Measurements from ENCODE around the gene ALDH16A1. TPM values are rescaled to one million over a fixed set of nuclear protein-coding genes. Genes with fewer than 3 reads are reported as not detected.

ALDH16A1 gene
- total and polyA plus RNA-seq, 10 of the 15 experiments (the other 5 are each of a cell fraction or from before 2014, with no cell fraction given): 1.7 to 49.3 (median 18.1) TPM

DNA sequence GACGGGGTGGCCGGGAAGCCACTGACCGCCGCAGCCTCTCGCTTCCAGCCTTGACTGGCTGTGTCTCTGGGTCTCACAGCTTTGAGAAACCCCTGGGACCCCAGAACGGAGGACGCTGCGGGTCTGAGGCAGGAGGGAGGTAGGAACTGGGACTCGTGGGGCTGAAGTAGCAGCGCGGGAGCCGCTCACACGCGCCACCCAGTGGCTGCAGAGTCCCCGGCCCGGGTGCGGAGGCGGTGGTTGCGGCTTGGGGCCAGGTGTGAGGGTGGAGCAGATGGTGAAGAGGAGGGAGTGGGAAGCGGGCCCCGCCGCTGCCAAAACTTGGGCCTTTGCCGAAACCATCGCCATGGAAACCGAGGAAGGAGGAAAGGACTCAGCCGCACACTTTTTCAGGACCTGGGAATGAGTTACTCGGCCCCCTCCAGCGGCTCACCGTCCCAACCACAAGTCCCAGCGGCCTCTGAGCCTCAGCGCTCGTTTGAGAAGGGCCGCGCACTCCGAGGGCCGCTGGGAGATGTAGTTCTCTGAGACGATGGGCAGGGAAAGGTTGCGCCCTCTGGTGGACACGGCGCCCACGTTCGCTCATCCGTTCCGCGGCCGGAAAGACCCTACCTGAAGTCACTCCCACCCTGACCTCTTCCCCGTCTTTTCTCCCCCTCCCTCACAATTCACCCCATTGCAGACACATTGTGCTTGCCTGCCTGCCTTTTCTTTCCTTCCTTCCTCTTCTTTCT, 9.5 kb upstream of the ALDH16A1 start (continued):
- peak in 1 of 2 experiments; percentile 25; a peak in 1 of 4 replicates for TF ChIP-seq SRF (IDR thresholded peaks at IDR 0.05; ENCODE audit: low read depth in 2 of 2, low read length in 2 of 2)
- TF ChIP-seq, protein P1, sequence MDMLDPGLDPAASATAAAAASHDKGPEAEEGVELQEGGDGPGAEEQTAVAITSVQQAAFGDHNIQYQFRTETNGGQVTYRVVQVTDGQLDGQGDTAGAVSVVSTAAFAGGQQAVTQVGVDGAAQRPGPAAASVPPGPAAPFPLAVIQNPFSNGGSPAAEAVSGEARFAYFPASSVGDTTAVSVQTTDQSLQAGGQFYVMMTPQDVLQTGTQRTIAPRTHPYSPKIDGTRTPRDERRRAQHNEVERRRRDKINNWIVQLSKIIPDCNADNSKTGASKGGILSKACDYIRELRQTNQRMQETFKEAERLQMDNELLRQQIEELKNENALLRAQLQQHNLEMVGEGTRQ (IDR thresholded peaks at IDR 0.05; ENCODE audit: borderline replicate concordance, low read depth, low read length): no peak
- TF ChIP-seq, protein P2, sequence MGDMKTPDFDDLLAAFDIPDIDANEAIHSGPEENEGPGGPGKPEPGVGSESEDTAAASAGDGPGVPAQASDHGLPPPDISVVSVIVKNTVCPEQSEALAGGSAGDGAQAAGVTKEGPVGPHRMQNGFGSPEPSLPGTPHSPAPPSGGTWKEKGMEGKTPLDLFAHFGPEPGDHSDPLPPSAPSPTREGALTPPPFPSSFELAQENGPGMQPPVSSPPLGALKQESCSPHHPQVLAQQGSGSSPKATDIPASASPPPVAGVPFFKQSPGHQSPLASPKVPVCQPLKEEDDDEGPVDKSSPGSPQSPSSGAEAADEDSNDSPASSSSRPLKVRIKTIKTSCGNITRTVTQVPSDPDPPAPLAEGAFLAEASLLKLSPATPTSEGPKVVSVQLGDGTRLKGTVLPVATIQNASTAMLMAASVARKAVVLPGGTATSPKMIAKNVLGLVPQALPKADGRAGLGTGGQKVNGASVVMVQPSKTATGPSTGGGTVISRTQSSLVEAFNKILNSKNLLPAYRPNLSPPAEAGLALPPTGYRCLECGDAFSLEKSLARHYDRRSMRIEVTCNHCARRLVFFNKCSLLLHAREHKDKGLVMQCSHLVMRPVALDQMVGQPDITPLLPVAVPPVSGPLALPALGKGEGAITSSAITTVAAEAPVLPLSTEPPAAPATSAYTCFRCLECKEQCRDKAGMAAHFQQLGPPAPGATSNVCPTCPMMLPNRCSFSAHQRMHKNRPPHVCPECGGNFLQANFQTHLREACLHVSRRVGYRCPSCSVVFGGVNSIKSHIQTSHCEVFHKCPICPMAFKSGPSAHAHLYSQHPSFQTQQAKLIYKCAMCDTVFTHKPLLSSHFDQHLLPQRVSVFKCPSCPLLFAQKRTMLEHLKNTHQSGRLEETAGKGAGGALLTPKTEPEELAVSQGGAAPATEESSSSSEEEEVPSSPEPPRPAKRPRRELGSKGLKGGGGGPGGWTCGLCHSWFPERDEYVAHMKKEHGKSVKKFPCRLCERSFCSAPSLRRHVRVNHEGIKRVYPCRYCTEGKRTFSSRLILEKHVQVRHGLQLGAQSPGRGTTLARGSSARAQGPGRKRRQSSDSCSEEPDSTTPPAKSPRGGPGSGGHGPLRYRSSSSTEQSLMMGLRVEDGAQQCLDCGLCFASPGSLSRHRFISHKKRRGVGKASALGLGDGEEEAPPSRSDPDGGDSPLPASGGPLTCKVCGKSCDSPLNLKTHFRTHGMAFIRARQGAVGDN (IDR thresholded peaks at IDR 0.05): no peak
- peak; percentile 83 for TF ChIP-seq RUNX3 (IDR thresholded peaks at IDR 0.05; ENCODE audit: low read length)
- peak; percentile 55 for TF ChIP-seq MEF2B (IDR thresholded peaks at IDR 0.05; ENCODE audit: partially characterized antibody, poor library complexity, severe bottlenecking)
- TF ChIP-seq, protein P3, sequence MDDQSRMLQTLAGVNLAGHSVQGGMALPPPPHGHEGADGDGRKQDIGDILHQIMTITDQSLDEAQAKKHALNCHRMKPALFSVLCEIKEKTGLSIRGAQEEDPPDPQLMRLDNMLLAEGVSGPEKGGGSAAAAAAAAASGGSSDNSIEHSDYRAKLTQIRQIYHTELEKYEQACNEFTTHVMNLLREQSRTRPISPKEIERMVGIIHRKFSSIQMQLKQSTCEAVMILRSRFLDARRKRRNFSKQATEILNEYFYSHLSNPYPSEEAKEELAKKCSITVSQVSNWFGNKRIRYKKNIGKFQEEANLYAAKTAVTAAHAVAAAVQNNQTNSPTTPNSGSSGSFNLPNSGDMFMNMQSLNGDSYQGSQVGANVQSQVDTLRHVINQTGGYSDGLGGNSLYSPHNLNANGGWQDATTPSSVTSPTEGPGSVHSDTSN (IDR thresholded peaks at IDR 0.05; ENCODE audit: insufficient replicate concordance, low read depth, low read length): no peak
- peak; percentile 94 for TF ChIP-seq DPF2 (IDR thresholded peaks at IDR 0.05)
- no peak for TF ChIP-seq NFYA (IDR thresholded peaks at IDR 0.05; ENCODE audit: borderline replicate concordance, low read depth, low read length)
- no peak for TF ChIP-seq NFYB (IDR thresholded peaks at IDR 0.05; ENCODE audit: insufficient read depth, low read depth, low read length)
- TF ChIP-seq EED (IDR thresholded peaks at IDR 0.05; ENCODE audit: low read depth): peak; percentile 29; the same call in 1 of the 2 replicates
- TF ChIP-seq, protein P4, sequence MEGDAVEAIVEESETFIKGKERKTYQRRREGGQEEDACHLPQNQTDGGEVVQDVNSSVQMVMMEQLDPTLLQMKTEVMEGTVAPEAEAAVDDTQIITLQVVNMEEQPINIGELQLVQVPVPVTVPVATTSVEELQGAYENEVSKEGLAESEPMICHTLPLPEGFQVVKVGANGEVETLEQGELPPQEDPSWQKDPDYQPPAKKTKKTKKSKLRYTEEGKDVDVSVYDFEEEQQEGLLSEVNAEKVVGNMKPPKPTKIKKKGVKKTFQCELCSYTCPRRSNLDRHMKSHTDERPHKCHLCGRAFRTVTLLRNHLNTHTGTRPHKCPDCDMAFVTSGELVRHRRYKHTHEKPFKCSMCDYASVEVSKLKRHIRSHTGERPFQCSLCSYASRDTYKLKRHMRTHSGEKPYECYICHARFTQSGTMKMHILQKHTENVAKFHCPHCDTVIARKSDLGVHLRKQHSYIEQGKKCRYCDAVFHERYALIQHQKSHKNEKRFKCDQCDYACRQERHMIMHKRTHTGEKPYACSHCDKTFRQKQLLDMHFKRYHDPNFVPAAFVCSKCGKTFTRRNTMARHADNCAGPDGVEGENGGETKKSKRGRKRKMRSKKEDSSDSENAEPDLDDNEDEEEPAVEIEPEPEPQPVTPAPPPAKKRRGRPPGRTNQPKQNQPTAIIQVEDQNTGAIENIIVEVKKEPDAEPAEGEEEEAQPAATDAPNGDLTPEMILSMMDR (IDR thresholded peaks at IDR 0.05 in 2 of 3, conservative IDR thresholded peaks at IDR 0.05 in 1 of 3; ENCODE audit: control insufficient read depth in 2 of 3, extremely low read depth in 1 of 3, insufficient read depth in 1 of 3, low read depth in 3 of 3, low read length in 3 of 3): peak; percentile 70 to 92 (median 90)
- TF ChIP-seq, protein P5, sequence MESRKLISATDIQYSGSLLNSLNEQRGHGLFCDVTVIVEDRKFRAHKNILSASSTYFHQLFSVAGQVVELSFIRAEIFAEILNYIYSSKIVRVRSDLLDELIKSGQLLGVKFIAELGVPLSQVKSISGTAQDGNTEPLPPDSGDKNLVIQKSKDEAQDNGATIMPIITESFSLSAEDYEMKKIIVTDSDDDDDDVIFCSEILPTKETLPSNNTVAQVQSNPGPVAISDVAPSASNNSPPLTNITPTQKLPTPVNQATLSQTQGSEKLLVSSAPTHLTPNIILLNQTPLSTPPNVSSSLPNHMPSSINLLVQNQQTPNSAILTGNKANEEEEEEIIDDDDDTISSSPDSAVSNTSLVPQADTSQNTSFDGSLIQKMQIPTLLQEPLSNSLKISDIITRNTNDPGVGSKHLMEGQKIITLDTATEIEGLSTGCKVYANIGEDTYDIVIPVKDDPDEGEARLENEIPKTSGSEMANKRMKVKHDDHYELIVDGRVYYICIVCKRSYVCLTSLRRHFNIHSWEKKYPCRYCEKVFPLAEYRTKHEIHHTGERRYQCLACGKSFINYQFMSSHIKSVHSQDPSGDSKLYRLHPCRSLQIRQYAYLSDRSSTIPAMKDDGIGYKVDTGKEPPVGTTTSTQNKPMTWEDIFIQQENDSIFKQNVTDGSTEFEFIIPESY (IDR thresholded peaks at IDR 0.05): peak; percentile 95
- TF ChIP-seq STAT3 (IDR thresholded peaks at IDR 0.05; ENCODE audit: low read depth, low read length): no peak
- TF ChIP-seq, protein P6, sequence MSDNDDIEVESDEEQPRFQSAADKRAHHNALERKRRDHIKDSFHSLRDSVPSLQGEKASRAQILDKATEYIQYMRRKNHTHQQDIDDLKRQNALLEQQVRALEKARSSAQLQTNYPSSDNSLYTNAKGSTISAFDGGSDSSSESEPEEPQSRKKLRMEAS (IDR thresholded peaks at IDR 0.05; ENCODE audit: low read depth, low read length): peak; percentile 39; the same call in 1 of the 2 replicates
- TF ChIP-seq RFX5 (IDR thresholded peaks at IDR 0.05; ENCODE audit: low read depth, low read length): no peak
- TF ChIP-seq RAD21 (IDR thresholded peaks at IDR 0.05; ENCODE audit: insufficient read depth, low read depth, low read length): peak; percentile 78
- peak; percentile 70 for TF ChIP-seq NR2F1 (conservative IDR thresholded peaks at IDR 0.05)

Measured in GM12878 (cell line).